Panc1 (cell line): ENCODE measurements around the gene RPL19.

Experiments used
- POLR2AphosphoS5 ChIP-seq: IDR thresholded peaks from 2 replicates; pipeline ENCODE4 v1.6.1; 2012; ENCODE audit warnings: mild to moderate bottlenecking, low read depth, low read length, moderate library complexity
- SIN3A ChIP-seq: IDR thresholded peaks from 2 replicates; pipeline ENCODE4 v1.6.1; 2012; ENCODE audit warnings: low read depth, mild to moderate bottlenecking, low read length, moderate library complexity, borderline replicate concordance; ENCODE audit not compliant: insufficient read depth
- TF ChIP-seq, protein P1 (sequence below), 2 experiments: IDR thresholded peaks; 2 replicates each; pipeline ENCODE4 v1.6.1; 2011 to 2012; ENCODE audit warnings: low read depth in 2 of 2, control low read depth in 1 of 2, low read length in 1 of 2, mild to moderate bottlenecking in 1 of 2, moderate library complexity in 1 of 2; ENCODE audit not compliant: insufficient read depth in 1 of 2
- TF ChIP-seq, protein P2 (sequence below): fragments of 450-650 bp; IDR thresholded peaks from 2 replicates; pipeline ENCODE4 v1.5.1; 2017; ENCODE audit warnings: mild to moderate bottlenecking

DNA sequence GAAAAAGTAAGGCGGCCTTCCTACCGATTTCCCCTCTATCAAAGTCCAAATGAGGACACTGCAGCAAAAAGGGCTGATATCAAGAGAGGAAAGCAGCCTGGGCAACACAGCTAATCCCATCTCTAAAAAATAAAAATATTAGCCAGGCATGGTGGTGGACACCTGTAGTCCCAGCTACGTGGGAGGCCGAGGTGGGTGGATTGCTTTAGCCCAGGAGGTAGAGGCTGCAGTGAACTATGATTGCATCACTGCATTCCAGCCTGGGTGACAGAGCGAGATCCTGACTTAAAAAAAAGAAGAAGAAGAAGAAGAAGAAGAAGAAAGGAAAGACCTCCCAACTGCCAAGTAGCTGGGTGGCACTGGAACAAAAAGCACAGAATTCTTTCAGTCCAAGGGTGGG is 17.0 kb upstream of the RPL19 start:
- TF ChIP-seq, protein P1, sequence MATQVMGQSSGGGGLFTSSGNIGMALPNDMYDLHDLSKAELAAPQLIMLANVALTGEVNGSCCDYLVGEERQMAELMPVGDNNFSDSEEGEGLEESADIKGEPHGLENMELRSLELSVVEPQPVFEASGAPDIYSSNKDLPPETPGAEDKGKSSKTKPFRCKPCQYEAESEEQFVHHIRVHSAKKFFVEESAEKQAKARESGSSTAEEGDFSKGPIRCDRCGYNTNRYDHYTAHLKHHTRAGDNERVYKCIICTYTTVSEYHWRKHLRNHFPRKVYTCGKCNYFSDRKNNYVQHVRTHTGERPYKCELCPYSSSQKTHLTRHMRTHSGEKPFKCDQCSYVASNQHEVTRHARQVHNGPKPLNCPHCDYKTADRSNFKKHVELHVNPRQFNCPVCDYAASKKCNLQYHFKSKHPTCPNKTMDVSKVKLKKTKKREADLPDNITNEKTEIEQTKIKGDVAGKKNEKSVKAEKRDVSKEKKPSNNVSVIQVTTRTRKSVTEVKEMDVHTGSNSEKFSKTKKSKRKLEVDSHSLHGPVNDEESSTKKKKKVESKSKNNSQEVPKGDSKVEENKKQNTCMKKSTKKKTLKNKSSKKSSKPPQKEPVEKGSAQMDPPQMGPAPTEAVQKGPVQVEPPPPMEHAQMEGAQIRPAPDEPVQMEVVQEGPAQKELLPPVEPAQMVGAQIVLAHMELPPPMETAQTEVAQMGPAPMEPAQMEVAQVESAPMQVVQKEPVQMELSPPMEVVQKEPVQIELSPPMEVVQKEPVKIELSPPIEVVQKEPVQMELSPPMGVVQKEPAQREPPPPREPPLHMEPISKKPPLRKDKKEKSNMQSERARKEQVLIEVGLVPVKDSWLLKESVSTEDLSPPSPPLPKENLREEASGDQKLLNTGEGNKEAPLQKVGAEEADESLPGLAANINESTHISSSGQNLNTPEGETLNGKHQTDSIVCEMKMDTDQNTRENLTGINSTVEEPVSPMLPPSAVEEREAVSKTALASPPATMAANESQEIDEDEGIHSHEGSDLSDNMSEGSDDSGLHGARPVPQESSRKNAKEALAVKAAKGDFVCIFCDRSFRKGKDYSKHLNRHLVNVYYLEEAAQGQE (IDR thresholded peaks at IDR 0.05; ENCODE audit: insufficient read depth in 1 of 2, low read depth in 2 of 2, low read length in 1 of 2) = no peak
- no peak for TF ChIP-seq POLR2AphosphoS5
- no peak for TF ChIP-seq SIN3A
- TF ChIP-seq, protein P2, sequence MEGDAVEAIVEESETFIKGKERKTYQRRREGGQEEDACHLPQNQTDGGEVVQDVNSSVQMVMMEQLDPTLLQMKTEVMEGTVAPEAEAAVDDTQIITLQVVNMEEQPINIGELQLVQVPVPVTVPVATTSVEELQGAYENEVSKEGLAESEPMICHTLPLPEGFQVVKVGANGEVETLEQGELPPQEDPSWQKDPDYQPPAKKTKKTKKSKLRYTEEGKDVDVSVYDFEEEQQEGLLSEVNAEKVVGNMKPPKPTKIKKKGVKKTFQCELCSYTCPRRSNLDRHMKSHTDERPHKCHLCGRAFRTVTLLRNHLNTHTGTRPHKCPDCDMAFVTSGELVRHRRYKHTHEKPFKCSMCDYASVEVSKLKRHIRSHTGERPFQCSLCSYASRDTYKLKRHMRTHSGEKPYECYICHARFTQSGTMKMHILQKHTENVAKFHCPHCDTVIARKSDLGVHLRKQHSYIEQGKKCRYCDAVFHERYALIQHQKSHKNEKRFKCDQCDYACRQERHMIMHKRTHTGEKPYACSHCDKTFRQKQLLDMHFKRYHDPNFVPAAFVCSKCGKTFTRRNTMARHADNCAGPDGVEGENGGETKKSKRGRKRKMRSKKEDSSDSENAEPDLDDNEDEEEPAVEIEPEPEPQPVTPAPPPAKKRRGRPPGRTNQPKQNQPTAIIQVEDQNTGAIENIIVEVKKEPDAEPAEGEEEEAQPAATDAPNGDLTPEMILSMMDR = no peak
